Panc1 (cell line): ENCODE data around the gene MAGI1.

Source experiments
- POLR2AphosphoS5 ChIP-seq: IDR thresholded peaks from 2 replicates; pipeline ENCODE4 v1.6.1; 2012; ENCODE audit warnings: mild to moderate bottlenecking, low read depth, low read length, moderate library complexity
- SIN3A ChIP-seq: IDR thresholded peaks from 2 replicates; pipeline ENCODE4 v1.6.1; 2012; ENCODE audit warnings: low read depth, mild to moderate bottlenecking, low read length, moderate library complexity, borderline replicate concordance; ENCODE audit not compliant: insufficient read depth
- TF ChIP-seq, protein P1 (sequence below): fragments of 450-650 bp; IDR thresholded peaks from 2 replicates; pipeline ENCODE4 v1.5.1; 2017; ENCODE audit warnings: mild to moderate bottlenecking
- TF ChIP-seq, protein P2 (sequence below), 2 experiments: IDR thresholded peaks; 2 replicates each; pipeline ENCODE4 v1.6.1; 2011 to 2012; ENCODE audit warnings: low read depth in 2 of 2, control low read depth in 1 of 2, low read length in 1 of 2, mild to moderate bottlenecking in 1 of 2, moderate library complexity in 1 of 2; ENCODE audit not compliant: insufficient read depth in 1 of 2

DNA sequence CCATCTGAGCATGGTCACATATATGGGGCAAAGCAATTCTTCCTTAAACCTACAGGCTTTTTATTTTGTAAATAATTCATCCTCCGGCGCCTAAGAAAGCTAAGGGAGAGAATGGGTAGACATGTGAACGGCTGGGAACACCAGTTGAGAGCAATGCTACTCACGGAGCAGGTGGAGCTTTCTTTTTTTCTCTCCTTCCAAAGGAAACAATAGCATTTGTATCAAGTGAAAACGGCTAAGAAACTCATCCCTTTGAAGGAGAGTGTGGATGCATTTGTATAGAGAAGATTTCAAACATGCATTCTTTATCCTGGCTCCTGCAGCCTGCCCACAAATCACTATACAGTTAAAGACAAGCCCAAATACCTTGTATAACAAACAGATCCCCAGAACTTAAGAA is 637.8 kb downstream of the MAGI1 start:
- TF ChIP-seq, protein P1, sequence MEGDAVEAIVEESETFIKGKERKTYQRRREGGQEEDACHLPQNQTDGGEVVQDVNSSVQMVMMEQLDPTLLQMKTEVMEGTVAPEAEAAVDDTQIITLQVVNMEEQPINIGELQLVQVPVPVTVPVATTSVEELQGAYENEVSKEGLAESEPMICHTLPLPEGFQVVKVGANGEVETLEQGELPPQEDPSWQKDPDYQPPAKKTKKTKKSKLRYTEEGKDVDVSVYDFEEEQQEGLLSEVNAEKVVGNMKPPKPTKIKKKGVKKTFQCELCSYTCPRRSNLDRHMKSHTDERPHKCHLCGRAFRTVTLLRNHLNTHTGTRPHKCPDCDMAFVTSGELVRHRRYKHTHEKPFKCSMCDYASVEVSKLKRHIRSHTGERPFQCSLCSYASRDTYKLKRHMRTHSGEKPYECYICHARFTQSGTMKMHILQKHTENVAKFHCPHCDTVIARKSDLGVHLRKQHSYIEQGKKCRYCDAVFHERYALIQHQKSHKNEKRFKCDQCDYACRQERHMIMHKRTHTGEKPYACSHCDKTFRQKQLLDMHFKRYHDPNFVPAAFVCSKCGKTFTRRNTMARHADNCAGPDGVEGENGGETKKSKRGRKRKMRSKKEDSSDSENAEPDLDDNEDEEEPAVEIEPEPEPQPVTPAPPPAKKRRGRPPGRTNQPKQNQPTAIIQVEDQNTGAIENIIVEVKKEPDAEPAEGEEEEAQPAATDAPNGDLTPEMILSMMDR: no peak
- TF ChIP-seq, protein P2, sequence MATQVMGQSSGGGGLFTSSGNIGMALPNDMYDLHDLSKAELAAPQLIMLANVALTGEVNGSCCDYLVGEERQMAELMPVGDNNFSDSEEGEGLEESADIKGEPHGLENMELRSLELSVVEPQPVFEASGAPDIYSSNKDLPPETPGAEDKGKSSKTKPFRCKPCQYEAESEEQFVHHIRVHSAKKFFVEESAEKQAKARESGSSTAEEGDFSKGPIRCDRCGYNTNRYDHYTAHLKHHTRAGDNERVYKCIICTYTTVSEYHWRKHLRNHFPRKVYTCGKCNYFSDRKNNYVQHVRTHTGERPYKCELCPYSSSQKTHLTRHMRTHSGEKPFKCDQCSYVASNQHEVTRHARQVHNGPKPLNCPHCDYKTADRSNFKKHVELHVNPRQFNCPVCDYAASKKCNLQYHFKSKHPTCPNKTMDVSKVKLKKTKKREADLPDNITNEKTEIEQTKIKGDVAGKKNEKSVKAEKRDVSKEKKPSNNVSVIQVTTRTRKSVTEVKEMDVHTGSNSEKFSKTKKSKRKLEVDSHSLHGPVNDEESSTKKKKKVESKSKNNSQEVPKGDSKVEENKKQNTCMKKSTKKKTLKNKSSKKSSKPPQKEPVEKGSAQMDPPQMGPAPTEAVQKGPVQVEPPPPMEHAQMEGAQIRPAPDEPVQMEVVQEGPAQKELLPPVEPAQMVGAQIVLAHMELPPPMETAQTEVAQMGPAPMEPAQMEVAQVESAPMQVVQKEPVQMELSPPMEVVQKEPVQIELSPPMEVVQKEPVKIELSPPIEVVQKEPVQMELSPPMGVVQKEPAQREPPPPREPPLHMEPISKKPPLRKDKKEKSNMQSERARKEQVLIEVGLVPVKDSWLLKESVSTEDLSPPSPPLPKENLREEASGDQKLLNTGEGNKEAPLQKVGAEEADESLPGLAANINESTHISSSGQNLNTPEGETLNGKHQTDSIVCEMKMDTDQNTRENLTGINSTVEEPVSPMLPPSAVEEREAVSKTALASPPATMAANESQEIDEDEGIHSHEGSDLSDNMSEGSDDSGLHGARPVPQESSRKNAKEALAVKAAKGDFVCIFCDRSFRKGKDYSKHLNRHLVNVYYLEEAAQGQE (IDR thresholded peaks at IDR 0.05; ENCODE audit: insufficient read depth in 1 of 2, low read depth in 2 of 2, low read length in 1 of 2): no peak
- TF ChIP-seq SIN3A (no peak), POLR2AphosphoS5 (no peak)
